Erythroblast (primary cell): Measurements from ENCODE around the gene ADA.
"Not testable (repeated sequence)": the region's sequence is repeated elsewhere in the genome, so short reads cannot be mapped to it uniquely, and the experiment has no call there.

Source experiments
- DNase-seq, 2 experiments: peaks; one replicate each; lab custom pipeline; 2025; lab: John Stamatoyannopoulos, UW
- GATA1 ChIP-seq: IDR thresholded peaks from 2 replicates; pipeline ENCODE4 v1.6.1; 2011; ENCODE audit warnings: low read depth, mild to moderate bottlenecking, control low read depth, low read length, moderate library complexity
- POLR2A ChIP-seq: IDR thresholded peaks from 2 replicates; pipeline ENCODE4 v1.6.1; 2011; ENCODE audit warnings: mild to moderate bottlenecking, low read length

Gene ADA

GRCh38 chr20:44688053-44688625 lies 36.6 kb upstream of the ADA start:
- DNase-seq = no peak
- TF ChIP-seq POLR2A (no peak), GATA1 (no peak)

DNA sequence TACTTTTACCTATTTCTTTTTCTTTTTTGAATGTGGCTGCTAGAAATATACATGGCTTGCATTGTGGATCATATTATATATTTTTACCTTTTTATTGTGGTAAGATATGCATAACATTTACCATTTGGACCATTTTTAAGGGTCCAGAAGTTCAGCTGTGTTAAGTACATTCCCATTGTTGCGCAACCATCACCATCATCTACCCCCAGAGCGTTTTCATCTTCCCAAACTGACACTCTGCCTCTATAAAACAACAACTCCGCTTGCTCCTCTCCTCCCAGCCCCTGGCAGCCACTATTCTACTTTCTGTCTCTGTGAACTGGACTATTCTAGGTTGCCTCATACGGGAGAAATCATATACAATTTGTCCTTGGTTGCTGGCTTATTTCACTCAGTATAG lies 35.4 kb upstream of the ADA start:
- no peak for DNase-seq
- TF ChIP-seq POLR2A (no peak), GATA1 (no peak)

GRCh38 chr20:44684047-44684967 lies 32.8 kb upstream of the ADA start:
- DNase-seq = no peak
- TF ChIP-seq POLR2A (no peak), GATA1 (no peak)

DNA sequence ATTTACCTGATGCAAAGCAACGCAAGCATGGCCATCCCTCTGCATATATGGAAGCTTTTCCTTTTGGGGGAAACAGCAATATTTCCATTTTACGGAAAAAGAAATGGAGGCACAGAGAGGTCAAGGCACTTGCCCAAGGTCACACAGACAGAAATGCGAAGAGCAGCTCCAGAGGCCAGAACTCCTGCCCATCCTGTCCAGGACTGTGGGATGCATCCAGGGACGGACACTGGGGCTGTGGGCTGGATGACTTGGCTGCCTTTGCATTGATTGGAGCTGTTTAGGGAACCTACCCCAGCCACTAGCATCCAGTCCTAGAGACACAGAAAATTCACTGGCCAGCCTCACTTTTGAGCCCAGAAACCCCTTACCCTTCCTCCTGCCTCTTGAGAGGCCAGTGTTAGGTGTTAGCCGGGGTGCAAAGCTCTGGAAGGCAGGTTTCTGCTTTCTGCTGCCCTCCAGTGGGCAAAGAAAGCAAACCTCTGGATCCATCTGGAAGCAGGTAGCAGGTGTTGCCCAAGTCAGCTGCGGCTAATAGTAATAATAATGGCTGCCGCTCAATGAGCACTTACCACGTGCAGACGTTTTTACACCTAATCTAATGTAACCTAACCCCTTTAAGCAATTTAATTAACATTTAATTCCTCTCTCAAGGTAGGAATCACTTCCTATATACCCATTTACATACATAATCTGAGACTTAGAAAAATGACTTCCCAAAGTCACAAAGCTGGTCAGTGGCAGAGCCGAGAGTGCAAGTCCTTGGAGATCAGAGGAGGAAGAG lies 32.0 kb upstream of the ADA start:
- TF ChIP-seq GATA1 (no peak), POLR2A (no peak)
- DNase-seq = no peak

DNA sequence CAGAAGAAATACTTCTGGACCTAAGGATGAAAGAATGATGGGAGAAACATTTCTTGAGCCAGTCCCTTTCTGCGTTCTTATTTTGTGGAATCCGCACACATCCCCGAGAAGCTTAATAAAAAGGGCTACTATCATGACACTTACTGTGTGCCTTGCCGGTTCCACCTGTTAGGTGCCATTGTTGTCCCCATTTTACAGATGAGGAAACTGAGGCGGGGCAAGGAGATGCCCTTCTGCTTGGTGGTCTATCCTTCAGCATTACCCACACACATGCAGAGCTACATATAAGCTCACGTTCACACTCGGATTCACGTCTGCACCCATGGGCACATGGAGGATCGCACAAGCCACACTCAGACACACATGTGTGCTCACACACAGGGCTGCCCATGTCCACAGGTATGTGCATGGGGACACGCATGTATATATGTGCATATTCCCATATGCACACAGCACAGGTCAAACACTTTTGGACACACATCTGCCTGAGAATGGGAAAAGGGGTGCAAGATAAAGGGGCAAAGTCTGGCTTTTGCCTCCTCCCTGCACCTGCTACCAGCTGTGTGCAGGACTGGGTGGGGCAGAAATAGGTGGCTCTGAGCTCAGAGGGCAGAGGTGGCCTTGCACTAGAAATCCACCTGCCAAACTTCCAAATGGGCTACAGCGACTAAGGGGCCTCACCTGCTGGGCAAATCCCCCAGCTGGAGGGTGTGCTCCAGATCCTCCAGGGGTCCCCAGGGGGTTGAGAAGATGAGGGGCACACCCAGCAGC lies 30.5 kb upstream of the ADA start:
- no peak for DNase-seq

DNA sequence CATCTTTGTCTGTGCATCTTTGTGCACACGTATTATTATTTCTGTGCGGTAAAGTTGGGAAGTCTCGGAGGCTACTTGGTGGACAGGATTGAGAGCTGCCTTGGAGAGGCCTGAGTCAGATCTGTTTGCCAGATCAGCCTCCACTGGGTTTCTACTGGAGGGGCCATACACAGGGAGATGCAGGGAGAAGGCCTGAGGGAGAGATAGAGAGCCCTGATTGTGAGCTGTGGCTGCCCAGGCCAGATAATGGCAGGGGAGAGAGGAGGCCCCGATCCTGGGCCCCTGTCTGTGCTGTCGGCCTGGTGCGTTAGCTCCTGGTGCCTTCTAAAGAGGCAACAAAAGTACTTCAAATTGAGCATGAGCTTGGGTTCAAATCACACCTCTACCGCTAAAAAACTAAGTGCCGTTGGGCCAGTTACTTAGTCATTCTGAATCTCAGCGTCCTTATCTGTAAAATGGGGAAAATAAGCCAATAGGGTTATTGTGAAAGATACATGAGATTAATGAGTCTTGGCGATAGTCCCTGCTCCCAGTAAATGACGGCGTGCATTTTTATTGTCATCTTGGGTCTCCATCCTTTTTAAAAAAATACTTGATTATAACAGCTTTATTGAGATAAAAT lies 27.6 kb upstream of the ADA start:
- TF ChIP-seq POLR2A (no peak), GATA1 (no peak)
- DNase-seq = no peak

More for the DNA sequence above, 30.5 kb upstream of the ADA start:
- TF ChIP-seq GATA1 = no peak
- TF ChIP-seq POLR2A = no peak

DNA sequence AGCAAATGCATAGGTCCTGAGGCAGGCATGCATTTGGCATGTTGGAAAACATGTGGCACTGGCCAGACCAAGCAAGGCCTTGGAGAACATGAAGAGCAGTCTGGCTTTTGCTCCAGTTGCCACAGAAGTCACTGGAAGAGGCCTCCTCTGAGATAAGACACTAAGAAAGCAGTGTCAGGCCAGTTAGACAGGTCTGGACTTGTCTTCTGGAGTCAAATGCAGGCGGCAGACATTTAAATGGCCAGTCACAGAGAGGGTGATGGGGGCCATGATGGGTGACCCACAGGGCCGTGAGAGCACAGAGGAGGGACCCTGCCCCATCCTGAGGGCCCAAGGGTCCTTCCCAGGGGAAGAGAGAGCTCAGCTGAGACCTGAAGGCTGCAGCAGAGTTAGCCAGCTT lies 26.7 kb upstream of the ADA start:
- no peak for DNase-seq
- TF ChIP-seq POLR2A (no peak), GATA1 (no peak)

DNA sequence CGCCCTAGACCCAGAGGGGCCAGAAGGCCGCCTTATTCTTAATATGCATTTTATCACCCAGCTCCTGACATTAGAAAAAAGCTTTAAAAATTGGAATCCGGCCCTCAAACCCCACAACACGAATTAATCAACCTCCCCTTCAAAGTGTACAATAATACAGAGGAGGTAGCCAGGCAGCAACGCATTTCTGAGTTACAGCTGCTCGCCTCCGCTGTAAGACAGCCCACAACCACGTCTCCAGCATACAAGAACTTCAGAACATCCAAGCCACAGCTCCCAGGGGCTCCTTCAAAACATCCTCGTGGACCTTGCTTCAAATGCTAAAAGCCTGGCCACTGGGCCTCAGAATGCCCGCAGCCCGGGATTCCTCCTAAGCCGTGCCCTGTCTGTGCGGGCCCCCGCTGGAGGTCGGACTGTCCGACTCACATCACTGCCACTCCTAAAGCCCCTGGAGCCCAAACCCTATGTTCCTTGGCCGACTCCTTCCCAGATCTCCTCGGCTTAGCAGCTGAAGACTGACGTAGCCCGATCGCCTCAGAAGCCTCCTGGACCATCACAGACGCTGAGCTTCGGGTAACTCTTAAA lies 20.9 kb upstream of the ADA start:
- DNase-seq = not testable (repeated sequence)

GRCh38 chr20:44671541-44671940 lies 20.0 kb upstream of the ADA start:
- DNase-seq = not testable (repeated sequence)

- DNase-seq = not testable (repeated sequence)
These were observed 19.4 kb upstream of the ADA start for GRCh38 chr20:44670851-44671250.

GRCh38 chr20:44666066-44666465 lies 14.6 kb upstream of the ADA start:
- no peak for DNase-seq

GRCh38 chr20:44664131-44664530 lies 12.6 kb upstream of the ADA start:
- TF ChIP-seq GATA1 (no peak), POLR2A (no peak)
- no peak for DNase-seq

More at GRCh38 chr20:44666066-44666465, 14.6 kb upstream of the ADA start:
- TF ChIP-seq POLR2A = no peak
- no peak for TF ChIP-seq GATA1

DNA sequence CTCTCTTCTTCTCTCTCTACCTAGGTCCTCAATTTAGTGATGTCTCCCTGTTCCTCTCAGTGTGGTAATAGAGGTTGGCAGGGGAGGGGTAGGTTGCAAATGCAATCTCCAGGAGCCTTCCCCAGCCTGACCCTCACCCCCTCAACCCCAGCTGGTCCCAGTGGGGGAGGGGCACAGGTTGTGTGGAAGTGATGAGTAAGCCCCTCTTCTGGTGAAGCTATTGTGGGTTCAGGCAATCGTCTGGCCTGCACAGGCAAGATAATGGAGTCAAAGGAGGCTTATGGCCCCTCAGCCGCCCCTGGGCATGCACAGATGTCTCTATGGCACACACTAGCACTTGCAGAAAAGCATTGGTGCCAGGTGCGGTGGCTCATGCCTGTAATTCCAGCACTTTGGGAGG lies 10.8 kb upstream of the ADA start:
- no peak for DNase-seq
- TF ChIP-seq GATA1 (no peak), POLR2A (no peak)
